Measurements from ENCODE around the gene ABAT.

- TF ChIP-seq, protein P1, sequence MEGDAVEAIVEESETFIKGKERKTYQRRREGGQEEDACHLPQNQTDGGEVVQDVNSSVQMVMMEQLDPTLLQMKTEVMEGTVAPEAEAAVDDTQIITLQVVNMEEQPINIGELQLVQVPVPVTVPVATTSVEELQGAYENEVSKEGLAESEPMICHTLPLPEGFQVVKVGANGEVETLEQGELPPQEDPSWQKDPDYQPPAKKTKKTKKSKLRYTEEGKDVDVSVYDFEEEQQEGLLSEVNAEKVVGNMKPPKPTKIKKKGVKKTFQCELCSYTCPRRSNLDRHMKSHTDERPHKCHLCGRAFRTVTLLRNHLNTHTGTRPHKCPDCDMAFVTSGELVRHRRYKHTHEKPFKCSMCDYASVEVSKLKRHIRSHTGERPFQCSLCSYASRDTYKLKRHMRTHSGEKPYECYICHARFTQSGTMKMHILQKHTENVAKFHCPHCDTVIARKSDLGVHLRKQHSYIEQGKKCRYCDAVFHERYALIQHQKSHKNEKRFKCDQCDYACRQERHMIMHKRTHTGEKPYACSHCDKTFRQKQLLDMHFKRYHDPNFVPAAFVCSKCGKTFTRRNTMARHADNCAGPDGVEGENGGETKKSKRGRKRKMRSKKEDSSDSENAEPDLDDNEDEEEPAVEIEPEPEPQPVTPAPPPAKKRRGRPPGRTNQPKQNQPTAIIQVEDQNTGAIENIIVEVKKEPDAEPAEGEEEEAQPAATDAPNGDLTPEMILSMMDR (IDR thresholded peaks at IDR 0.05) = no peak
- no peak for TF ChIP-seq POLR2A (IDR thresholded peaks at IDR 0.05)
Measured at GRCh38 chr16:8756755-8757154, 82.3 kb downstream of the ABAT start.

All from Peyer's patch (tissue), 4 donors.